GM19324 (cell line): ENCODE measurements around the gene NXF2.
"Not testable (repeated sequence)": the region's sequence is repeated elsewhere in the genome, so short reads cannot be mapped to it uniquely, and the experiment has no call there.

ENCODE experiments used
- ATAC-seq: cut with Tn5 transposase; IDR thresholded peaks from one replicate; pipeline ENCODE4 v1.9.1; 2021; ENCODE audit warnings: mild to moderate bottlenecking, moderate library complexity; ENCODE audit not compliant: unreplicated experiment, low FRiP score

Gene NXF2

GRCh38 chrX:102246893-102247292, at the start of gene NXF2:
Gene NXF2 (plus strand): TSS chrX:102247167. CDS start chrX:102307079, 59,912 bp downstream.
- ATAC-seq, result not testable (repeated sequence)

GRCh38 chrX:102207940-102208339, 39.0 kb upstream of the NXF2 start:
- ATAC-seq, result not testable (repeated sequence)

GRCh38 chrX:102214986-102215385, 32.0 kb upstream of the NXF2 start, which contains the start of gene TCP11X1:
Gene TCP11X1 (plus strand): TSS chrX:102215301.
- ATAC-seq, result not testable (repeated sequence)

GRCh38 chrX:102216497-102216896, 30.5 kb upstream of the NXF2 start:
- ATAC-seq, result not testable (repeated sequence)

GRCh38 chrX:102235678-102236077, 11.3 kb upstream of the NXF2 start:
- ATAC-seq, result not testable (repeated sequence)

GRCh38 chrX:102240265-102240664, 6.7 kb upstream of the NXF2 start:
- ATAC-seq, result not testable (repeated sequence)

GRCh38 chrX:102272231-102272630, 25.3 kb downstream of the NXF2 start:
- ATAC-seq, result not testable (repeated sequence)

- ATAC-seq, result no peak
Measured at GRCh38 chrX:102338162-102338561, 91.2 kb downstream of the NXF2 start.

- no peak for ATAC-seq
Measured at GRCh38 chrX:102339312-102340298, 92.6 kb downstream of the NXF2 start.

- ATAC-seq, result no peak
Measured at GRCh38 chrX:102341867-102342266, 94.9 kb downstream of the NXF2 start.

GRCh38 chrX:102345916-102346315, 98.9 kb downstream of the NXF2 start:
- no peak for ATAC-seq
